RWPE2 (cell line): Measurements from ENCODE around the gene TLE2.

Source experiments
- ATAC-seq: fragments of 200-7000 bp; cut with Tn5 transposase; 3 replicates; pipeline ENCODE4 v1.9.1; 2021; ENCODE audit warnings: low read depth
- DNase-seq: peaks from one replicate; pipeline ENCODE4 v3.0.0-alpha.2; 2020; ENCODE audit warnings: low spot score
- H3K27ac ChIP-seq: fragments of 450-650 bp; 2 replicates; pipeline ENCODE4 v1.5.1; 2017; ENCODE audit warnings: mild to moderate bottlenecking; ENCODE audit not compliant: poor library complexity, severe bottlenecking
- H3K27me3 ChIP-seq: fragments of 250-450 bp; sonication (Bioruptor Pico); 2 replicates; pipeline ENCODE4 v1.5.1; 2021; ENCODE audit warnings: mild to moderate bottlenecking, moderate library complexity; ENCODE audit not compliant: insufficient read depth, poor library complexity, severe bottlenecking
- H3K36me3 ChIP-seq: fragments of 250-450 bp; sonication (Bioruptor Pico); 2 replicates; pipeline ENCODE4 v1.5.1; 2020; ENCODE audit warnings: low read depth, mild to moderate bottlenecking, moderate library complexity
- H3K4me1 ChIP-seq: fragments of 250-450 bp; sonication (Bioruptor Pico); 2 replicates; pipeline ENCODE4 v1.5.1; 2021; ENCODE audit warnings: mild to moderate bottlenecking, moderate library complexity; ENCODE audit not compliant: insufficient read depth, poor library complexity, severe bottlenecking
- H3K4me3 ChIP-seq: fragments of 250-450 bp; sonication (Bioruptor Pico); 2 replicates; pipeline ENCODE4 v1.5.1; 2021; ENCODE audit warnings: mild to moderate bottlenecking, moderate library complexity; ENCODE audit not compliant: severe bottlenecking
- H3K9me3 ChIP-seq: fragments of 250-450 bp; sonication (Bioruptor Pico); 2 replicates; pipeline ENCODE4 v1.5.1; 2021; ENCODE audit warnings: mild to moderate bottlenecking, moderate library complexity; ENCODE audit not compliant: severe bottlenecking
- TF ChIP-seq, protein P1 (sequence below): fragments of 450-650 bp; IDR thresholded peaks from one replicate; pipeline ENCODE4 v1.5.1; 2017; ENCODE audit warnings: mild to moderate bottlenecking, moderate library complexity; ENCODE audit not compliant: poor library complexity, severe bottlenecking

Gene TLE2

DNA sequence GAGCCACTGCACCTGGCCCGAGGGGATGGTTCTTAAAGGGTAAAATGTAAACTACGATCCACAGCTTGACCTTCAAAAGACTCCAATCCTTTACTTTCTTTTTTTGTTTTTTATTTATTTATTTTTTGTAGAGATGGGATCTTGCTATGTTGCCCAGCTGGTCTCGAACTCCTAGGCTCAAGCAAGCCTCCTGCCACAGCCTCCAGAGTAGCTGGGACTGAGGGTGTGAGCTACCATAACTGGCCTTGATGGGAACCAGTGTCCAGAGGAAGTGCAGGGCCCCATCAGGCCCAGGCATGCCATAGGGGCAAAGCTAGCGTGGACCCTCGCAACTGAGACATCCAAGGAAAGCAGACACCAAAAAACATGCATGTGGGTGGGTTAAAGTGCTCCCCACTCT lies 66.0 kb downstream of the TLE2 start:
- ATAC-seq (no peak), DNase-seq (no peak)
- Histone ChIP-seq H3K27me3 (no peaks in the 10 kb centered on the region), H3K36me3 (no peaks in the 10 kb centered on the region), H3K4me3 (no peak overlapping the region), H3K27ac (no peak overlapping the region), H3K4me1 (no peaks in the 10 kb centered on the region), H3K9me3 (no peaks in the 10 kb centered on the region)
- TF ChIP-seq, protein P1, sequence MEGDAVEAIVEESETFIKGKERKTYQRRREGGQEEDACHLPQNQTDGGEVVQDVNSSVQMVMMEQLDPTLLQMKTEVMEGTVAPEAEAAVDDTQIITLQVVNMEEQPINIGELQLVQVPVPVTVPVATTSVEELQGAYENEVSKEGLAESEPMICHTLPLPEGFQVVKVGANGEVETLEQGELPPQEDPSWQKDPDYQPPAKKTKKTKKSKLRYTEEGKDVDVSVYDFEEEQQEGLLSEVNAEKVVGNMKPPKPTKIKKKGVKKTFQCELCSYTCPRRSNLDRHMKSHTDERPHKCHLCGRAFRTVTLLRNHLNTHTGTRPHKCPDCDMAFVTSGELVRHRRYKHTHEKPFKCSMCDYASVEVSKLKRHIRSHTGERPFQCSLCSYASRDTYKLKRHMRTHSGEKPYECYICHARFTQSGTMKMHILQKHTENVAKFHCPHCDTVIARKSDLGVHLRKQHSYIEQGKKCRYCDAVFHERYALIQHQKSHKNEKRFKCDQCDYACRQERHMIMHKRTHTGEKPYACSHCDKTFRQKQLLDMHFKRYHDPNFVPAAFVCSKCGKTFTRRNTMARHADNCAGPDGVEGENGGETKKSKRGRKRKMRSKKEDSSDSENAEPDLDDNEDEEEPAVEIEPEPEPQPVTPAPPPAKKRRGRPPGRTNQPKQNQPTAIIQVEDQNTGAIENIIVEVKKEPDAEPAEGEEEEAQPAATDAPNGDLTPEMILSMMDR: no peak

DNA sequence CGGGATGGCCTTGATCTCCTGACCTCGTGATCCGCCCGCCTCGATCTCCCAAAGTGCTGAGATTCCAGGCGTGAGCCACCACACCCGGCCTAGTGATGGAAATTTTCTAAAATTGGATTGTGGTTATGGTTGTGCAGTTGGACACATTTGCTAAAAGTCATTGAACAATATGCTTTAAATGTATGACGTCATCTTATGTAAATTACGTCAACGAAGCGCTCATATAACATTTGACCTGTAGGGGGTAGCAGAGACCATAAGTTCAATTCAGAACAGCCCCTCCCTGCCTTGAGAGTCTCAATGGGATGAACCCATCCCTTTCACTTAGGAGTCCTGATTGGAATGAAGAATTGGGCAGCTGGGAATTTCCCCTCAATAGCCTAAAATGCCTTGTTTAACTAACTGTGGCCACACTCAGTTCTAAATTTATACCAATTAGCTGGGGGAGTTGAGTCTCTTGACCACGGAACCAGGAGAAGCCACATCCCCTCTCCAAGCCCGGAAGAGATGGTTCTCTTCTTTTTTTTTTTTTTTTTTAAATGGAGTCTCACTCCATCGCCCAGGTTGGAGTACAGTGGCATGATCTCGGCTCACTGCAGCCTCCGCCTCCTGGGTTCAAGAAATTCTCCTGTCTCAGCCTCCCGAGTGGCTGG lies 66.9 kb downstream of the TLE2 start:
- Histone ChIP-seq H3K36me3 (no peaks in the 10 kb centered on the region), H3K4me1 (no peaks in the 10 kb centered on the region), H3K27me3 (no peaks in the 10 kb centered on the region), H3K27ac (no peak overlapping the region), H3K4me3 (no peak overlapping the region), H3K9me3 (no peaks in the 10 kb centered on the region)
- no peak for ATAC-seq
- no peak for DNase-seq
- TF ChIP-seq, protein P1: peak; percentile 74

DNA sequence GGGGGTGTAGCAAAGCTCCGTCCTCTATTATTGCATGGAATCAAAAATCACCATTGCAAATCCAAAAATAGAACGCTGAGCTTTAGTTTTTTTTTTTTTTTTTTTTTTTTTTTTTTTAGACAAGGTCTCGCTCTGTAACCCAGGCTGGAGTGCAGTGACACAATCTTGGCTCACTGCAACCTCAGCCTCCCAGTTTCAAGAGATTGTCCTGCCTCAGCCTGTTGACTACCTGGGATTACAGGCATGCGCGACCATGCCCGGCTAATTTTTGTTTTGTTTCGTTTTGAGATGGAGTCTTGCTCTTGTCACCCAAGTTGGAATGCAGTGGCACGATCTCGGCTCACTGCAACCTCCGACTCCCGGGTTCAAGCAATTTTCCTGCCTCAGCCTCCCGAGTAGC lies 69.0 kb downstream of the TLE2 start:
- TF ChIP-seq, protein P1: no peak
- Histone ChIP-seq H3K36me3 (no peaks in the 10 kb centered on the region), H3K27ac (no peak overlapping the region)

DNA sequence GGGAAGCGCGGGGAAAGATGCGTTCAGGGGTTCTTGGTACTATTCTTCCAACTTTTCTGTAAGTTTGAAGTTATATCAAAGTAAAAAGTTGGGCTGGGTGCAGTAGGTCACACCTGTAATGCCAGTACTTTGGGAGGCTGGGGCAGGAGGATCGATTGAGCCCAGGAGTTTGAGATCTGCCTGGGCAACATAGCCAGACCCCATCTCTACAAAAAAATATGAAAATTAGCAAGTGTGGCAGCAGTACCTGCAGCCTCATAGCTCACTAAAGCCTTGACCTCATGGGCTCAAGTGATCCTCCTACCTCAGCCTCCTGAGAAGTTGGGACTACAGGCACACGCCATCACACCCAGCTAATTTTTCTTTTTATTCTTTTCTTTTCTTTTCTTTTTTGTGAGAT lies 71.9 kb downstream of the TLE2 start:
- Histone ChIP-seq H3K9me3 (no peaks in the 10 kb centered on the region), H3K27ac (no peak overlapping the region), H3K4me3 (no peak overlapping the region), H3K4me1 (peaks cover 3% of the 10 kb centered on the region), H3K27me3 (no peaks in the 10 kb centered on the region), H3K36me3 (no peaks in the 10 kb centered on the region)
- TF ChIP-seq, protein P1: no peak
- no peak for DNase-seq
- no peak for ATAC-seq

More for the DNA sequence above, 69.0 kb downstream of the TLE2 start:
- Histone ChIP-seq H3K4me1 (no peaks in the 10 kb centered on the region), H3K9me3 (no peaks in the 10 kb centered on the region), H3K4me3 (no peak overlapping the region), H3K27me3 (no peaks in the 10 kb centered on the region)
- DNase-seq: no peak
- no peak for ATAC-seq

DNA sequence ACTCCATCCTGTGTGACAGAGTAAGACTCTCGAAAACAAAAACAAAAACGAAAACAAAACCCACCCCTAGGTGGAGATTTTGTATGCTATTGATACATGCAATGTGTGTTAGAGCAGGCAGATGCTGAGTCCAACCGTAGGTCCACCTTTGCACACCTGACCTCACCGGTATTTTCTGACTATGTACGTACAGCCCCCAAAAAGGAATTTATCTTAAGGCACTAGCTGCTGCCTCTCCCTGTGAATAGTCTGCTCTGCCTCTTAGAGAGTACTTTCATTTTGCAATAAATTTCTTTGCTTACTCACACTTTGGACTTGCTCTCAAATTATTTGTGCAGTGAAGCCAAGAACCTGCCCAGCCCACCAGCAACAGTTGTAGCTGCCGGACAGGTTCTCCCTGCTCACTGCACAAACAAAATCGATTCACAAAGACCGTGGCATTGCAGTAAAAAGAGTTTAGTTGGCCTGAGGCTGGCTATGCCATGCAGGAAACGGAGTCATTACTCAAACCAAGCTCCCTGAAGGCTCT lies 76.1 kb downstream of the TLE2 start:
- ATAC-seq (peak; percentile 65), DNase-seq (no peak)
- H3K4me1 ChIP-seq: peaks cover 3% of the 10 kb centered on the region
- TF ChIP-seq, protein P1: peak; percentile 18
- H3K4me3 ChIP-seq: peak overlapping the region; percentile 20
- H3K27me3 ChIP-seq: no peaks in the 10 kb centered on the region
- H3K27ac ChIP-seq: peak overlapping the region; percentile 60
- no peaks in the 10 kb centered on the region for H3K36me3 ChIP-seq
- H3K9me3 ChIP-seq: no peaks in the 10 kb centered on the region
